ENCODE results near the gene PAQR7.

Gene PAQR7, protein sequence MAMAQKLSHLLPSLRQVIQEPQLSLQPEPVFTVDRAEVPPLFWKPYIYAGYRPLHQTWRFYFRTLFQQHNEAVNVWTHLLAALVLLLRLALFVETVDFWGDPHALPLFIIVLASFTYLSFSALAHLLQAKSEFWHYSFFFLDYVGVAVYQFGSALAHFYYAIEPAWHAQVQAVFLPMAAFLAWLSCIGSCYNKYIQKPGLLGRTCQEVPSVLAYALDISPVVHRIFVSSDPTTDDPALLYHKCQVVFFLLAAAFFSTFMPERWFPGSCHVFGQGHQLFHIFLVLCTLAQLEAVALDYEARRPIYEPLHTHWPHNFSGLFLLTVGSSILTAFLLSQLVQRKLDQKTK

DNA sequence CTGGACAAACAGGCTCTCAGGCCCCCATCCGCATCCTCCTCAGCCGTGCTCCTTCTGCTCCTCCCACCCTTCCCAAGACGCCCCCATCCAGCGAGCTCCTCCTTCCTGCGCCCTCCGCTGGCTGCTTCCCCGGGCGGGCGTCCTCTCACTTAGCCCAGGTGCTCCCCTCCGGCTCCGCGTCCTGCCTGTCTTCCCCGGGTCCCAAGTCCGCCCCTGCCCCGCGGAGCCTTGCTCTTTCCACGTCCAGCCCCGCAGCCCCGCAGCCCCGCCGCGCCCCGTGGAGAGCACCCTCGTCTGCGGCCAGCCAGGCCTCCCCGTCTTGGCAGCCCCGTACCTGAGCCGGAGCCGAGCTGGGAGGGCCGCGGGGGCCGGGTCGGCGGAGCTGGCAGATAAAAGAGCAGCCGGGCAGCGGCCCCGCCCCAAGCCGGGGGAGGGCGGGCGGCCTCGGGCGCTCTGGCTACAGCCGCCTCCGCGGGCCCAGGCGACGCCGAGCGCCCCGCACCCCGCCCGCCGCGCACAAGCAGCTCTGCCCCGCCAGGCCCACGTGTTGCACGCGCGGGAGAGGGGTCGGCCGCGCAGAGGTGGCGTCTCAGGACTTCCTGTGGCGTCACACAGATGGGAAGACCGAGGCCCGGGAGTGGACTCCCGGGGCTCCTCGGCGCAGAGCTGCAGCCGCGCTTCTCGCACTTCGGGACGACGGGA lies at the start of gene PAQR7:
TSS of gene PAQR7 (minus strand) at position 555 of the 702 bp plus-strand sequence. CDS start 11,869 bp downstream, outside the sequence.
- DNase-seq (ENCODE audit: low read depth) = peak; percentile 78

DNA sequence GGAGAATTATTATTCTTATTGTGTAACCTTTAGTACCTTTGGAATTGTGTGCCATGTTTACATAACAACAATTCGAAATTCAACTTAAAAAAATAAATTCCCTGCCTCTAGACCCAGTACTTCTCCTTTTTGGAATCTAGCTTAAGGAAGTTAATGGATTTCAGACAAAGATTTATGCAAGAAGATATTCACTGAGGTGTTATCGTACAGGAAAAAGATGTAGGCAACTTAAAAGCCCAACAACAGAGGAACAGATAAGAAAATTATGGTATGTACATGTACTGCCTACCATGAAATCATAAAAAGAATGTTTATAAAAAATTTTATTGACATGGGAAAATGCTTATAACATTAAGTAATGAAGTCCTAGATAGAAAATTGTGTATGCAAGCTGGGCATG lies 48.9 kb upstream of the PAQR7 start:
- no peak for DNase-seq (ENCODE audit: low read depth)

DNA sequence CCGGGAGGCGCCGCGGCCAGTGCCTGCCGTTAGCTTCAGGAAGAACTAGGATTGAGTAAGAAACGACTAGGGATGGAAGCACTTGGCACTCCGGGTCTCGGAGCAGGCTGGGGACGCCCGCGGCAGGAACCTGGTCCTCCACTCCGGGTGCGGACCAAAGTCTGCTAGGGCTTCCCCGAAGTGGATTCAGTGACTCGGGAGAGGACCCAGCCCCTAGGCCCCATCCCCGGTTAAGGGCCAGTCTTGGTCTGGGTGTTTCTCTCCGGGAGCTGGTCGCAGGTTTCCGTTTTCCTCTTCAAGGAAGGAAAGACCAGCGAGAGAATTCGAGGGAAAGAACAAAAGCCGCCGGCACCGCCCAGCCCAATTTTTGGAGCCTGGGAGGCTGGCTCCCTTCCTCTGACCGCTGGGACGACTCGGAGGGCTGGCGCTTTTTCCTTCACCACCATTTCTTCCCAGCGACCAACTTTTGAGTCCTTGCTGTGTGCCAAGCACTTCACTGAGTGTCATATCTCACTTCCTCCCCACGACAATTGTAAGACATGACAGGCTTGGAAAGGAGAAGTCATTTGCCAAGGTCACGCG lies 47.6 kb upstream of the PAQR7 start:
- no peak for DNase-seq (ENCODE audit: low read depth)

DNA sequence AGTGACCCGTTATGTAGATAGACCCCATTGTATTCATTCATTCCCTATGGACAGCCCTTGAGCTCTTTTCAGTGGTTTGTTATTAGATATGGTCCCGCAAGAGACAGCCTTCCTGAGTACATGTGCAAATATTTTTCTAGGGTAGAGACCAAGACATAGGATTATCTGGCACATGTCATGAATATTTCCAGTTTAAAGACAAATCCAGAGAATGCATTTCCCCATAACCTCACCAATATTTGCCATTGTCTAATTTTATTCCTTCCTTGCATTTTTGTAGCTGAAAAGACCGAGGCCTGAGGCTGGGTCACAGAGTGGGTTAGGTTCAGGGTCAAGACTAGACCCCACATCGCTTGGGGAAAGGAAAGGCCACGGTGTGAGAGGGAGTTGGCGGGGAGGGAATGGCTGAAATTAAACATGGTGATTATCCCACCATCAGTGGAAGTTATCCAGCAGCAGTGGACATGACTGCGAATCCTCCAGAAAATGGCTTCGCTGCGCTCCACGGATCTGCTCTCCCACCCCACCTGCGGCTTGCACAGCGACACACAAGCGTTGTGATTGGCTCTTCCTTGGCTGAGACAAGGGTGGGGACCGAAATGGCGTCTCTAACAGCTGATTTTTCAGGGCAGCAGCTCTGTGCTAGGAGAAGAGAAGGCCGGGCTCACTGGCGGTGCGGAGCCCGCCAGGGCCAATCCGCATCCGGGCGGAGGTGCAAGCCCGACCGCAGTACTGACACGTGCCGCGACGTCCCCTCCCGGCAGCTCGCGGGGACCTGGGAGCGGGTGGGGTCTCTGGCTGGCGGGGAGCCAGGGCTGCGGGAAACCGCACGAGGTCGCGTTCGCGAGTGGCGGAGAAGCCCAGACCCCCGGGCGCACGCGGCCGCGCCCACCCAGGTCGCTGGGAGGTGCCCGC lies 46.8 kb upstream of the PAQR7 start:
- DNase-seq (ENCODE audit: low read depth) = no peak

DNA sequence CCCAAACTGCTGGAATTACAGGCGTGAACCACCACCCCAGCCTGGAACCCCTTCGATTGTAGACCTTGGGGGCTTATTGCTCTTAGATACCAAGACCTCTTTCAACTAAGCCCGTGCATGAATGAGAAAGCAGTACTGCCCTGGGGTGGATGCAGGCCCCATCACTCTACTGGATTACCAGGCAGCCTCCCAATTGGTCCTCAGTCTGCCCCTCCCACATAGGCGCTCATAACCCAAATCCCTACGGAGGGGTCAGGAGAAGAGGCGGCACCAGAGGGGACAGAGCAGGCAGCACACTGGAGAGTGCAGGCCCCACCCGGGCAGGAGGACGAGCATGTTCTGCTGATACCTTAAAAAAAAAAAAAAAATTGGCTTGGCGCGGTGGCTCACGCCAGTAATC lies 43.1 kb upstream of the PAQR7 start:
- DNase-seq (ENCODE audit: low read depth) = no peak

DNA sequence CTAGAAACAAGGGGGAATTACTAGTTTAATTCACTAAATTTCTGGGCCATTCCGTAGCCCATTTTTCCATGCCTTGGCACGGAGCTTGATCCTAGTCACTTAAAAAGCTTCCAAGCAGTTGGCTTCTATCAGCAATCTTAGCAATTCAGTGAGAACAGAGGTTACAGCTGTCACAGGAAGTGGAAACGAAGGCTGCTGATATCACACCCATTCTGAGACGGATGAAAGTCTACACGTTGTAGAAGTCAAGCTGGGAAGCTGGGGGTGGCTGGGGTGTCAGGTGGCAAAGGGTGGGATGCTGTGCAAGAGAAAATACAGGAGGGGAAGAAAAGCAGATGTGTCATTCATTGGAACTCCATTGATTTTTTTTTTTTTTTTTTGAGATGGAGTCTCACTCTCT lies 42.5 kb upstream of the PAQR7 start:
- no peak for DNase-seq (ENCODE audit: low read depth)

DNA sequence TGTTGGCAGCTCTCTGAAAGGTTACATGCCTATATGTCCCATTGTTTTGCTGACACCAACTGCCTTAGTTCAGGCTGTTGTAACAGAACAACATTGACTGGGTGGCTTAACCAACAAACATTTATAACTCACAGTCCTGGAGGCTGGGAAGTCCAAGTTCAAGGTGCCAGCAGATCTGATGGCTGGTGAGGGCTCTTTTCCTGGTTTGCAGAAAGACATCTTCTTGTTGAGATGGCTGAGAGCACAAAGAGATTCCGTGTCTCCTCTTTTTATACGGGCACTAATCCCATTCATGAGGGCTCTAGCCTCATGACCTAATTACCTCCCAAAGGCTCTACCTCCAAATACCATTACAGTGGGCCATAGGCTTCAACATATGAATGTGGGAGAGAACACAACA lies 41.0 kb upstream of the PAQR7 start:
- DNase-seq (ENCODE audit: low read depth) = no peak

DNA sequence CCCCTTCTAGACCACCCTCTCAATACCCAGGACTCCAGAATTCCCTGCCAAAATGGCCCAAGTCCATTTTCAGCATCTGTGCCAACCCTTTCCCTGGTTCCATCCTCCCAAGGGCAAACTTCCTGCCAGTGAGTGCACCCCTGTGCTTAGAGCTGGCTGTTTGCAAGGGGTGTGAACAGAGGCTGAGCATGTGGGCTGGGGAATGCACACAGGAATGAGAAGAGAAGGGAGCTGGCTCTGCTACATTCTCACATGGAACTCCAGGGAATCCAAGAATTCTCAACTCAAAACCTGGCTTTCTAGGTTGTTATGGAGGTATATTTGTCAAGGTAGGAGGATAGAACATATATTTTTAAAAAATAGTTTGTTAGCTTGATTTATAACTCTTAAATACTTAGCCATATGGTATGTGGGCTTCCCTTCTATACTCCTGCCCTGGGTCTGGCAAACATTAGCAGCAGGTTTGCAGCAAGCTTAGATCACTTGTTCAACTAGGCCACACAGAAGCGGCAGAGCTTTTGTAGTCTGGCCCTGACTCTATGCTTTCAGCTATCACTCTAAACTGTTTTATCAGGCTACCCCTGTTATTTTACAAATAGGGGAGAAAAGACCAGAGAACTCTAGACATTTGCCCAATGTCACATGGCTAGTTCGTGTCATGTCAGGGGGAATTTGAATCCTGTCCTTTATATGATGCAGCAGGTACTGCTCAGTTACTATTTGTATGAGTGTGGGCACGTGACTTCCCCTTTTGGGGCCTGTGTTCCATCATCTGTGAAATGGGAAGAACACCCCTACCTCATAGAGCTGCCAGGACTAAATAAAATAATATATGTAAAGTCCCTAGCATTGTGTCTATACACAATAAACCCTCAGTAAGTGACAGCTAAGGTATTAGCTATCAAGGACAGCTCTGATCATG lies 38.8 kb upstream of the PAQR7 start:
- DNase-seq (ENCODE audit: low read depth) = no peak

DNA sequence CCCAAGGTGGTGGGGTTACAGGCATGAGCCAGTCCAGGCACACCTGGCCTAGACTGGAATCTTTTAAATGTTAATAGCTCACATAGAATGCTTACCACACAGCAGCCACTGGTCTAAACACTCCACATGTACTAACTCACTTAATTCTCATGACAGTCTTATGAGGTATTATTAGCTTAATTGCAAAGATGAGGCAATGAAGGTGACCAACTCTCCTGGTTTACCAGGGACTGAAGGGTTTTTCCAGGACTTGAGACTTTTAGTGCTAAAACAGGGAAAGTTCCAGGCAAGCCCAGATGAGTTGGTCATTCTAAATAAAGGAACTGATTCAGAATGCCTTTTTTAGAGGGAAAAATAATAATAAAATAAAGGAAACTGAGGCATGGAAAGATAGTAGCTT lies 37.7 kb upstream of the PAQR7 start:
- no peak for DNase-seq (ENCODE audit: low read depth)

DNA sequence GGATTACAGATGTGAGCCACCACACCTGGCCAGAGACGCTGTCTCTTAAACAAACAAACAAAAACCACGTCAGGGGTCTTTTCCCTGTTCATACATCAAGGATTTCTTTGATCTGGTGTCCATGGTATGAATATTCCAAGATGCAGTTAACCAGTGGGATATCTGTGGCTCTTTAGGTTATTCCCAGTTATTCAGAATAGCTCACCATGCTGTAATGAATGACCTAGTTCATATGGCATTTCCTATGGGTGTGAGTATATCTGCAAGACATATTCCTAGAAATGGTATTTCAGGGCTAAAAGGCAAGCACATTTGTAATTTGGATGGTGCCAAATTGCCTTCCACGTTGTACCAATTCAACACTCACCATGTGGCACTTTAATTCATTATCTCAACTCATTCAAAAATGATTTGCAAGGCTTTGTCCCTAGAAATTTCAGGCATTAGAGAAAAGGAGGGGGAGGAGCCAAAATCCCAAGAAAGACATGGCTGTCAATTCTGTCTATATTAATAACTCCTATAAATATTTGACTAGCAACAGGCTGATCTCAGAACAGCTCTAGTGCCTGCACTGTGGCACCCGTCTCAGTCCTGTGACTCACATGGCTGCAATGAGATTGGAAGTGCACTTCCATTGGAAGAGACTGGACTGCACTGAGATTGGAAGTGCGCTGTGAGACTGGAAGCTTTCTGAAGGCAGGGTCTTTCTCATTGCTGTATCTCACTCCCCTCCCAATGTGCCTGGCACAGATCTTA lies 36.7 kb upstream of the PAQR7 start:
- DNase-seq (ENCODE audit: low read depth) = no peak

DNA sequence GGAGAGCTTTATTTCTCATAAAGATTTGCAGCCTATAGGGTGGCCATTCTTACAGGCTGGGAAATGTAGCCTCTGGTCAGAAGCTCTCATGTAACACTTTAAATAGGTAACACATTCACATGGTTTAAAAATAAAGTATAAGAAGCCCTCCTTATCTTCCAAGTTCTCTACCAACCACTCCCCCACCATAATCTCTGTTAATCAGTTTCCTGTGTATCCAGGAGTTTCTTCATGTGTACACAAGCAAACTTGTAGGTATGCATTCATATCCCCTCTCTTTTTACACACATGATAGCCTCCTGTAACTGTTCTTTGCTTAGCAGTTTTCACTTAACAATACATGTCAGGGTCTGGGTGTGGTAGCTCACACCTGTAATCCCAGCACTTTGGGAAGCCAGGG lies 35.7 kb upstream of the PAQR7 start:
- no peak for DNase-seq (ENCODE audit: low read depth)

DNA sequence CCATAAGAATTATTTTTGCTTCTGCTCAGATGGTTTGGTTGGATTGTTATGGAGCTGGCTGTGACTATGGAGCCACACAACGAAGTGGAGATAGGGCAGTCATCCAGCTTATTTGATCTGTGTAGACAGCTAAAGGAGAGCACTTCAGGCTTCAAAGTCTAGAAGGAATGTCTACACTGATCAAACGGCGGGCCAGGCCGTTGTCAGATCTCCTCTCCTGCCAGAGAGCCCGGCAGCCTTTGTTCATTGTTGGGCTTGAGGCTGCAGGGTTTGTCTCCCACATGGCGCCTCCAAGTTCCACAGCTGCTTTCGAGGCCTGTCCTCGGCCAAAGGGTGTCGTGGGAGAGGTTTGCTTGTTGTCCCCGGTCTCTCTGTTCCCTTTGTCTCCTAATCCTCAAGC lies 33.5 kb upstream of the PAQR7 start:
- DNase-seq (ENCODE audit: low read depth) = no peak

DNA sequence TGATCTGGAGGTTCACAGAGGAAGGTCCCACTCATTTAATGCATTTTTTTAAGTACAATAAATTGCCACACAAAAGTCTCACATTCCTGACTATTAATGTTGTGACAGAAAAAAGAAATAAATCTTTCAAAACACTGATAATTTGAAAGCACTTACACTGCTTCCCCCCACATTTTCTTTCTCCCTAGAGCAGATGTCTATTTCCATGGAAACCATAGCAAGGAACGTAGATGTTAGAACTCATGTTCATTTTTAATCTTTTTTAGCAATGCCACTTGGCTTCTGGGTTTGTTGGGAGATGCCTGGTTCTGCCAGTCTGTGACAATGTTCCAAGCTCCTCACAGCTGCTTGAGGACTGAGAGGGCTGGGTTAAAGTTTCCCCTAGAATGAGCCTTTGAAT lies 32.7 kb upstream of the PAQR7 start:
- no peak for DNase-seq (ENCODE audit: low read depth)

DNA sequence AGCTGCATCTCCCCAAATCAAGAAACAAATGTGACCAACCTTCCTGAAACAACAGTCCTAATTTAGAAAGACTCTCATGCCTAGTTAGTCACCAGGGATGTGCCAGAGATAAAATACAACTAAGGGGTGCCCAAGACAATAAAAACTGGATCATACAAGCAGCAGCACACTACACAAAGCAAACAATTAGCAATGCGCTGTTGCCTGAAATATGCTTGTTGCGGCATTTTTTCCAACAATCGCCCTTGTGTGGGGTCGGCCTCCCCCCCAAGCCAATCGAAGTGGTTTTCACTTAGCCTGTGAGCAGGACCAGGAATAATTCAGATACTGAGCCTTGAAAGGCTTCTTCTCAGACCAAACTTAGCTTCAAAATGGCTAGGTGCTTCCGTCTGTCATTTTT lies 32.1 kb upstream of the PAQR7 start:
- no peak for DNase-seq (ENCODE audit: low read depth)

DNA sequence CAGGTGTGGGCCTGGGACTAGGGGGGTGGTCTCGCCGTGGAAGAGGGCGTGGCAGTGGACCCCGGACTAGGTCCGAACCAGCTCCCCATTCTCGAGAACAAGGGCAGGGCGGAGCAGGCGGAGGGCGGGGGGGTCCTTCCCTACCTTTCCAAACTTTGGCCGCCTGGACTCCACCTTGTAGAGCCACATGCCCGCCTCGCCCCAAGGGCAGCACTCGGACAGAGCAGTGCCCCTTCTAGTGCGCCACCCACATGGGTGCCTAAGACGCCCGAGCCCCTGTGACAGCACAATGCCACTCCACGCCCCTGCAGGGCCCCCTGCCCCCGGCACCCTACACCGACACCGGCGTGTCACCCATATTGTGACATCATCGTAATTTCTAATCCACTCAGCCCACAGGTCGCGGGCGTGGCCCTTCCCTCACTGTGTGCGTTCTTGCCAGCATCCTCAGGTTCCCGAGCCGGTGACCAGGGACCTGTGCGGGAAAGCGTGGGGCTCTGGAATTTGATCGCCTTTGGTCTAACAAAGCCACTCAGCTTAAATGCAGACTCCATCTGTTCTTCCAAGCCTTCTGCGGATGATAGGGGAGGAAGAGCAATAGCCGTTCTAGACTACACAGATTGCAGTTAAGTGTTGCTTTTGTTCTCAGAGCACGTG lies 31.3 kb upstream of the PAQR7 start:
- no peak for DNase-seq (ENCODE audit: low read depth)

DNA sequence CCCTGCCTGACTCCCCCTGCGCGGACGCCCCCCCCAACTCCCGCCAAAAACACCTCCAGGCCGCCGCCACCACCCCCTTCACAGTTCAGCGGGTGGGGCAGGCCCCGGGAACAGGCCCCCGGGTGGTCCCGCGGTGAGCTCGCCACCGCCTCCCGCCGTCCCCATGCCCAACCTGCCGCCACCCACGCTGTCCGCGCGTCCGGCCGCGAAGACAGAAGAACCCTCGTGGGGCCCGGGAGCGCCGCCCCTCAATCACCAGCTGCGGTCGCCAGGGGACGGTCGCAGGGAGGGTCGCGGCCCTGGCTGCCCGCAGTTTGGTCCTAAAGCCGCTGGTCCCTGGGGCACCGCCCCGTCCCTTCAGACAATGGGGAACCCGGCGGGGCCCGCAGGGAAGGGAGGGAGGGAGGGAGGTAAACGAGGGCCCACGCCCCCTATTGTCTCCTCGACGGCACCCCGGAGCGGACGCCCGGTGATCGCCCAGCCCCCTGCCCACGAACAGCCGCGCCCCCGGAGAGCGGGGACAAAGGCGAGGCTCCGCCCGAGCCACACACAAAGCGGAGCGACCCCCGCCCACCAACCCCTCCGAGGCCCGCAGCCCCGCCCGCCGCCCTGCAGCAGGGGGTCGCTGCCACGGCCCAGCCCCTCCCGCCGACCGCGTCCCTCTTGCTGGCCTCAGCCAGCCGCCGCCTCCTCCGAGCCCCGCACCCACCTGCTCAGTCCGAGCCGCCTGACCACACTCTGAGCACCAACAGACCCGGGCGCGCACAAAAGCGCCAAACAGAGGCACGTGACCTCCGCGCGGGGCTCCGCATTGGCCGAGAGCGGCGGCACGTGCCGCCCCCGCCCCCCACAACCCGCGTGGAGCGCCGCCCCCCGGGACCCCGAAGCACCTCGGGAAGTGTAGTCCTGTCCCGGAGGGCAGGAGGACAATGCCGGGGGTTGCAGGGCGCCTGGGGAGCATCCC lies 30.5 kb upstream of the PAQR7 start, which contains the start of gene STMN1:
TSS of gene STMN1 (minus strand) at position 740 of the 964 bp plus-strand sequence. CDS start 1,743 bp downstream, outside the sequence.
- DNase-seq (ENCODE audit: low read depth) = peak; percentile 88

DNA sequence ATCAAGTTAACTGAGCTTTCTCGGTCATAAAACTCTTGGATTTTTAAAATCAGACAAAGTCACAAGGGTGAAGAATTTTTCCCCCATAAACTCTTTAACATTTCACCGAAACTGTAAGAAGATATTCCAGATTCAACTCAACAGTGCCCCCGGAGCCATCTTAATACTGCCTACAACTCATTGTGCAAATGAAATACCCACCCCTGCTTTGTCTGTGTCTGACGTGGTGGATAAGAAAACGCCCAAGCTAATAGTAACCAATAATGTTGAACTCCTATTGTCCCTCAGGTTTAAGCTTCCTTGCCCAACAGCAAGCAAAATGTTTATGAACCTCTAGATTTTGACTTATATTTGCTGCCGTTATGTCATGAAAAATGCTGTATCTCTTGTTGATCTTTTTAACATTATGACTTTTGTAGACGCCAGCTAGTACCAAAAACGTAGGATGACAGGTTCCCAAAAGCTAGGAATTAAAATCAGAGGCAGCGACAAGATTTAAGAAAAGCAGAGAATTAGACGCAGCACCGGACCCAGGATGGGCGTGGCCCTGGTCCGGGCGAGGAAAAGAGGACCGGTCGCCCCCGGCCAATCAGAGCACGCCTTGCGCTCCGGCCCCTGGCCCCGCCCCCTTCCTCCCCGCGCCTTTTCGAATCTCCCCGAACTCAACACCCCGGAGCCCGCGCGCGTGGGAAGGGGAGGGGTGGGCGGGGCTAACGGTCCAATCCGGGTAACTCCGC lies 29.6 kb upstream of the PAQR7 start:
- peak; percentile 68 for DNase-seq (ENCODE audit: low read depth)

DNA sequence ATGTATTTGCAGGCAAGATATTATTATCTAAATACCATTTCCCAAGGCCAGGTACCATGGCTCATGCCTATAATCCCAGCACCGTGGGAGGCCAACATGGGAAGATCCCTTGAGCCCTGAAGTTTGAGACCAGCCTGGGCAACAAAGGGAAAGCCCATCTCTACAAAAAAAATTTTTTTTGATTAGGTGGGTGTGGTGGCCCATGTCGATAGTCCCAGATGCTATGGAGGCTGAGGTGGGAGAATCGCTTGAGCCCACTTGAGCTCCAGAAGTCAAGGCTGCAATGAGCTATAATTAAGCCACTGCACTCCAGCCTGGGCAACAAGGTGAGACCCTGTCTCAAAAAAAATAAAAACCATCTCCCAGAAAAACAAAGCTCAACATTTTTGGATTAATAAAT lies 28.5 kb upstream of the PAQR7 start:
- no peak for DNase-seq (ENCODE audit: low read depth)
